ENCODE measurements around the gene CAMLG.
"Not testable (repeated sequence)": the region's sequence is repeated elsewhere in the genome, so short reads cannot be mapped to it uniquely, and the experiment has no call there.

CAMLG gene

DNA sequence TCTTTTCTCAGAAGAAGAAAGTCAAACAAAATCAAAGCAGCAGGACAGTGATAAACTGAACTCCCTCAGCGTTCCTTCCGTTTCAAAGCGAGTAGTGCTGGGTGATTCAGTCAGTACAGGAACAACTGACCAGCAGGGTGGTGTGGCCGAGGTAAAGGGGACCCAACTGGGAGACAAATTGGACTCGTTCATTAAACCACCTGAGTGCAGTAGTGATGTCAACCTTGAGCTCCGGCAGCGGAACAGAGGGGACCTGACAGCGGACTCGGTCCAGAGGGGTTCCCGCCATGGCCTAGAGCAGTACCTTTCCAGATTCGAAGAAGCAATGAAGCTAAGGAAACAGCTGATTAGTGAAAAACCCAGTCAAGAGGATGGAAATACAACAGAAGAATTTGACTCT, 2.7 kb downstream of the CAMLG start:
- H3K9me3 ChIP-seq, result no peaks in the 10 kb centered on the region
- TF ChIP-seq, protein P1, sequence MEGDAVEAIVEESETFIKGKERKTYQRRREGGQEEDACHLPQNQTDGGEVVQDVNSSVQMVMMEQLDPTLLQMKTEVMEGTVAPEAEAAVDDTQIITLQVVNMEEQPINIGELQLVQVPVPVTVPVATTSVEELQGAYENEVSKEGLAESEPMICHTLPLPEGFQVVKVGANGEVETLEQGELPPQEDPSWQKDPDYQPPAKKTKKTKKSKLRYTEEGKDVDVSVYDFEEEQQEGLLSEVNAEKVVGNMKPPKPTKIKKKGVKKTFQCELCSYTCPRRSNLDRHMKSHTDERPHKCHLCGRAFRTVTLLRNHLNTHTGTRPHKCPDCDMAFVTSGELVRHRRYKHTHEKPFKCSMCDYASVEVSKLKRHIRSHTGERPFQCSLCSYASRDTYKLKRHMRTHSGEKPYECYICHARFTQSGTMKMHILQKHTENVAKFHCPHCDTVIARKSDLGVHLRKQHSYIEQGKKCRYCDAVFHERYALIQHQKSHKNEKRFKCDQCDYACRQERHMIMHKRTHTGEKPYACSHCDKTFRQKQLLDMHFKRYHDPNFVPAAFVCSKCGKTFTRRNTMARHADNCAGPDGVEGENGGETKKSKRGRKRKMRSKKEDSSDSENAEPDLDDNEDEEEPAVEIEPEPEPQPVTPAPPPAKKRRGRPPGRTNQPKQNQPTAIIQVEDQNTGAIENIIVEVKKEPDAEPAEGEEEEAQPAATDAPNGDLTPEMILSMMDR (IDR thresholded peaks at IDR 0.05), result no peak
- no peaks in the 10 kb centered on the region for H3K27me3 ChIP-seq
- peaks cover 19 to 24% of the 10 kb centered on the region in 2 experiments for H3K4me1 ChIP-seq (ENCODE audit: control insufficient read depth in 1 of 2, insufficient read depth in 1 of 2, low read depth in 1 of 2, low read length in 1 of 2)
- no peak overlapping the region for H3K4me3 ChIP-seq (ENCODE audit: low read depth in 1 of 2, low read length in 1 of 2)
- peaks cover 7% of the 10 kb centered on the region for H3K36me3 ChIP-seq
- no peak overlapping the region for H3K27ac ChIP-seq

DNA sequence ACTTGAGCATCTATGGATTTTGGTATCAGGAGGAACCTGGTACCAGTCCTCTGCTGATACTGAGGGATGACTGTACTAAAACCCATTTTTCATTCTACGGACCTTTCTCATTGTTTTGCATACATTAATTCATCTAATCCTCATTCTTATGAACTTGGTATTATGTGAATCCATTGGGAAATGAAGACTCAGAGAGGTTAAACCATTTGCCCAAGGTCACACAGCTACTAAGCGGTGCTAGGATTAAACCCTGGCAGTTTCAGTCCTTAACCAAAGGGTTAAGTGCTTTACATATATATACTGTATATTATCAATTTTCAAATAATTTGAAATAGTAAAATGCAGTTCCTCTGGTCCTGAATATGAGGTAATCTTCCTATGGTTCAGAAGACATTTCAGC, 3.8 kb downstream of the CAMLG start:
- Histone ChIP-seq H3K9me3 (no peaks in the 10 kb centered on the region), H3K4me1 (ENCODE audit: control insufficient read depth in 1 of 2, insufficient read depth in 1 of 2, low read depth in 1 of 2, low read length in 1 of 2) (peaks cover 12 to 18% of the 10 kb centered on the region in 2 experiments)

DNA sequence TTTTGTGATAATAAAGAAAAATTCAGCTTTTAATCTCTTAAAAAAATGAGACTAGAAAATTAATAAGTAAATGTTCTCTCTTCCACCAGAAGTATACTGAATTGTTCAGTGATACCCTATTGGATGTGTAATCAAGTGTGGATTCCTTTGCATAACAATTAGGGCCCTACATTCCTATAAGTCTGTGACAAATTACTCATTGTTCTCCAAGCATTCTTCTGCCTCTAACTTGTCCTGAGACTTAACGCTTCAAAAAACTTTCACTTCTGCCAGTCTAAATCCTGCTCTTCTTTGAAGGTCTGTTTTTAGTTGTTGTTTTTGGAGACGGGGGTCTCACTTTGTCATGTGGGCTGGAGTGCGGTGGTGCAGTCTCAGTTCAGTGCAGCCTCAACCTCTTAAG, 11.1 kb downstream of the CAMLG start:
- Histone ChIP-seq H3K4me1 (ENCODE audit: control insufficient read depth in 1 of 2, insufficient read depth in 1 of 2, low read depth in 1 of 2, low read length in 1 of 2) (no peaks in the 10 kb centered on the region), H3K4me3 (ENCODE audit: low read depth in 1 of 2, low read length in 1 of 2) (no peak overlapping the region), H3K27ac (no peak overlapping the region), H3K27me3 (no peaks in the 10 kb centered on the region), H3K9me3 (no peaks in the 10 kb centered on the region), H3K36me3 (peaks cover 16% of the 10 kb centered on the region)
- TF ChIP-seq, protein P1 (IDR thresholded peaks at IDR 0.05), result no peak

More for the DNA sequence above, 3.8 kb downstream of the CAMLG start:
- Histone ChIP-seq H3K27me3 (no peaks in the 10 kb centered on the region), H3K36me3 (peaks cover 7% of the 10 kb centered on the region), H3K4me3 (ENCODE audit: low read depth in 1 of 2, low read length in 1 of 2) (no peak overlapping the region), H3K27ac (no peak overlapping the region)
- TF ChIP-seq, protein P1 (IDR thresholded peaks at IDR 0.05), result no peak

DNA sequence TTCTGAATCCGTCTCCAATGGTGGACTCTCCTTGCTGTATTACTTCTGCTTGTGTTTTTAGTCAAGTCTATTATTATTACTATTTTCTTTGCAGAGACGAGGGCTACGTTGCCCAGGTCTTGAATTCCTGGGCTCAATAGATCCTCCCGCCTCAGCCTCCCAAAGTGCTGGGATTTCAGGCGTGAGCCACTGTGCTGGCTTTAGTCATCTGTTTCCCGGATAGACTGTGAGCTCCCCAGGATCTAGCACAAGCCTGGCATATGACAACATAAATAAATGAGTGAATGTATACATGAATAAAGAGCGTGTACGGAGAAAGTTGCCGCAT, 19.8 kb downstream of the CAMLG start:
- TF ChIP-seq, protein P1 (IDR thresholded peaks at IDR 0.05), result no peak
- Histone ChIP-seq H3K27ac (peak overlapping the region; percentile 80), H3K36me3 (no peaks in the 10 kb centered on the region), H3K4me3 (ENCODE audit: low read depth in 1 of 2, low read length in 1 of 2) (peak overlapping the region; percentile 93 to 95), H3K27me3 (no peaks in the 10 kb centered on the region), H3K4me1 (ENCODE audit: control insufficient read depth in 1 of 2, insufficient read depth in 1 of 2, low read depth in 1 of 2, low read length in 1 of 2) (peaks cover 29 to 31% of the 10 kb centered on the region in 2 experiments), H3K9me3 (no peaks in the 10 kb centered on the region)

DNA sequence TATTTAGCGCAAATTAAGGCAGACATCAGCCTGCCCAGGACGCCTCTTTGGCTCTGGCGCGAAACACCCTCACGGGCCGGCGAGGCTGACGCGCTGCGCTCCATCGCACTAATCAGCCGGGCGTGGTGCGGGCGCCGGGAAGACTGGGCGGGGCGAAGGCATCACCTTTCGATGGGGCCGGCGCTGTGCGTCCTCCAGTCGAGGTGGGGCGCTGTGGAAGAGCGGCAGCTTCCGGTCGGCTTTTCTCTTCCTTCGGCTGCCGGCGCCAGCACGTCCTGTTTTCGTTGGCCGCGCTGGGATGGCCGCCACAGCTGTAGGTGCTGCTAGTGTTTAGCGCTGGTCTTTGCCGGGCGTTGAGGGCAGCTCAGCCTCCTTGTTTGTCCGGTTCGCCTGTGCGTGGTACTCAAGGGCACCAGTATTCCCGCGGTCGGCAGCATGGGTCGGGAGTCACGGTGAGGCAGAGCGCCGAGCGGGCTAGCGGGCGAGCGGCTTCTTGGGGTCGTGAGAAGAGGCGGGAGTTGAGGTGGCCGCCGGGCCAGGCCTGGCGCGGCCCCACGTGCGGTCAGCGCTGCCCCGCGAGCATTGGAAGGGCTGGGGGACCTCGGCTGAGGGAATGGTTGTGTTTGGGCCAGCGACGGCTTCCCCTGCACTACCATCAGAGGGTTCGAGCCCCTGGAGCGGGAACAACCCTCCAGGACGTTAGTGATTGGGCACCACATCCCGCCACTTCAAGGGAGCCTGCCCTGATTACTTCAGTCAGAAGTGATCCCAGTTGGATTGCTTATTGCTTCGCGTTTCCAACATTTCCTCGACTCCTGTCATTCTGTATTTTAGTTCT, 20.4 kb downstream of the CAMLG start, which contains the start of gene DDX46:
Gene DDX46, plus strand, starts transcription at position 276 of the 838 bp plus-strand sequence. Its CDS starts 160 bp downstream, at position 436.
- H3K27ac ChIP-seq, result peak within 1 kb of the TSS; percentile 80
- H3K27me3 ChIP-seq, result no peaks in the 10 kb centered on the region
- H3K4me3 ChIP-seq (ENCODE audit: low read depth in 1 of 2, low read length in 1 of 2), result peak within 1 kb of the TSS; percentile 93 to 95
- H3K4me1 ChIP-seq (ENCODE audit: control insufficient read depth in 1 of 2, insufficient read depth in 1 of 2, low read depth in 1 of 2, low read length in 1 of 2), result peaks cover 33 to 35% of the 10 kb centered on the region in 2 experiments
- TF ChIP-seq, protein P1 (IDR thresholded peaks at IDR 0.05), result peak; percentile 94
- no peaks in the 10 kb centered on the region for H3K36me3 ChIP-seq
- H3K9me3 ChIP-seq, result no peaks in the 10 kb centered on the region

DNA sequence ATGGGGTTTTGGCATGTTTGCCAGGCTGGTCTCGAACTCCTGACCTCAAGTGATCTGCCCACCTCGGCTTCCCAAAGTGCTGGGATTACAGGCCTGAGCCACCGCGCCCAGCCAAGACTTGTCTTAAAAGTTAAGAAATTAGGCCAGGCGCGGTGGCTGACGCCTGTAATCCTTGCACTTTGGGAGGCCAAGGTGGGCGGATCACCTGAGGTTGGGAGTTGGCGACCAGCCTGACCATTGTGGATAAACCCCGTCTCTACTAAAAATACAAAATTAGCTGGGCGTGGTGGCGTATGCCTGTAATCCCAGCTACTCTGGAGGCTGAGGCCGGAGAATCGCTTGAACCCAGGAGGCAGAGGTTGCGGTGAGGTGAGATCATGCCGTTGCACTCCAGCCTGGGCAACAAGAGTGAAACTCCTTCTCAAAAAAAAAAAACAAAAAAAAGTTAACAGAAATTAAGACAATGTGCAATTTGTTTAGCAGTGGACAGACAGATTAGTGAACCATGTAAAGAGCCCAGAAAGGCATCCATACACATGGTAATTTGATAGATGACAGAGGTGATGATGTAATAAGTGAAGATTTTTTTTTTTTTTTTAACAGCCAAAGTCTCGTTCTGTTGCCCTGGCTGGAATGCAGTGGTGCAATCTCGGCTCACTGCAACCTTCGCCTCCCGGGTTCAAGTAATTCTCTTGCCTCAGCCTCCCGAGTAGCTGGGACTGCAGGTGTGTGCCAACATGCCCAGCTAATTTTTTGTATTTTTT, 29.4 kb downstream of the CAMLG start:
- H3K4me1 ChIP-seq (ENCODE audit: control insufficient read depth in 1 of 2, insufficient read depth in 1 of 2, low read depth in 1 of 2, low read length in 1 of 2), result peaks cover 8 to 18% of the 10 kb centered on the region in 2 experiments
- H3K4me3 ChIP-seq (ENCODE audit: low read depth in 1 of 2, low read length in 1 of 2); H3K27ac ChIP-seq; H3K27me3 ChIP-seq; H3K9me3 ChIP-seq: not testable (repeated sequence)
- peaks cover 68% of the 10 kb centered on the region for H3K36me3 ChIP-seq
